GM18870 (cell line): ENCODE data around the gene PCSK6.
"Not testable (repeated sequence)": the region's sequence is repeated elsewhere in the genome, so short reads cannot be mapped to it uniquely, and the experiment has no call there.

Experiments used
- ATAC-seq: cut with Tn5 transposase; IDR thresholded peaks from one replicate; pipeline ENCODE4 v1.9.1; 2021; ENCODE audit warnings: moderate library complexity; ENCODE audit not compliant: unreplicated experiment

PCSK6 gene

GRCh38 chr15:101362986-101363566 is 126.4 kb downstream of the PCSK6 start:
- ATAC-seq, result no peak

- ATAC-seq, result no peak
These were observed 127.1 kb downstream of the PCSK6 start for GRCh38 chr15:101362359-101362758.

- ATAC-seq, result no peak
These were observed 128.1 kb downstream of the PCSK6 start for GRCh38 chr15:101361418-101361817.

- no peak for ATAC-seq
These were observed 130.1 kb downstream of the PCSK6 start for GRCh38 chr15:101359365-101359947.

- ATAC-seq, result no peak
These were observed 130.6 kb downstream of the PCSK6 start for GRCh38 chr15:101358895-101359294.

- ATAC-seq, result no peak
These were observed 131.6 kb downstream of the PCSK6 start for GRCh38 chr15:101357885-101358284.

- ATAC-seq, result no peak
These were observed 132.2 kb downstream of the PCSK6 start for GRCh38 chr15:101357333-101357732.

- ATAC-seq, result not testable (repeated sequence)
These were observed 132.9 kb downstream of the PCSK6 start for GRCh38 chr15:101356512-101357172.

- no peak for ATAC-seq
These were observed 133.6 kb downstream of the PCSK6 start for GRCh38 chr15:101355678-101356464.

GRCh38 chr15:101354891-101355623 is 134.4 kb downstream of the PCSK6 start:
- no peak for ATAC-seq

GRCh38 chr15:101353240-101353639 is 136.3 kb downstream of the PCSK6 start:
- ATAC-seq, result no peak

- ATAC-seq, result no peak
These were observed 137.8 kb downstream of the PCSK6 start for GRCh38 chr15:101351736-101352135.

- no peak for ATAC-seq
These were observed 140.2 kb downstream of the PCSK6 start for GRCh38 chr15:101349047-101349951.

GRCh38 chr15:101348643-101349042 is 140.9 kb downstream of the PCSK6 start:
- no peak for ATAC-seq

- ATAC-seq, result no peak
These were observed 141.5 kb downstream of the PCSK6 start for GRCh38 chr15:101348015-101348414.

- ATAC-seq, result no peak
These were observed 142.1 kb downstream of the PCSK6 start for GRCh38 chr15:101347454-101347853.

GRCh38 chr15:101346928-101347327 is 142.6 kb downstream of the PCSK6 start:
- no peak for ATAC-seq

GRCh38 chr15:101342056-101342455 is 147.5 kb downstream of the PCSK6 start:
- ATAC-seq, result no peak

- no peak for ATAC-seq
These were observed 150.9 kb downstream of the PCSK6 start for GRCh38 chr15:101338502-101339057.

- no peak for ATAC-seq
These were observed 151.5 kb downstream of the PCSK6 start for GRCh38 chr15:101337976-101338375.
